Kasumi-1 (cell line): ENCODE data around the gene CCNG1.
"Not testable (repeated sequence)": the region's sequence is repeated elsewhere in the genome, so short reads cannot be mapped to it uniquely, and the experiment has no call there.

Experiments
- DNase-seq, 2 experiments: peaks; one replicate each; lab custom pipeline; 2025; lab: John Stamatoyannopoulos, UW

The CCNG1 gene

GRCh38 chr5:163444526-163444925 is 7.1 kb downstream of the CCNG1 start:
- no peak for DNase-seq

GRCh38 chr5:163445345-163445744 is 8.0 kb downstream of the CCNG1 start:
- no peak for DNase-seq

- no peak for DNase-seq
Observed at GRCh38 chr5:163447191-163447590, 9.8 kb downstream of the CCNG1 start.

- no peak for DNase-seq
Observed at GRCh38 chr5:163447875-163448274, 10.5 kb downstream of the CCNG1 start.

- no peak for DNase-seq
Observed at GRCh38 chr5:163448491-163448890, 11.1 kb downstream of the CCNG1 start.

- no peak for DNase-seq
Observed at GRCh38 chr5:163451489-163451888, 14.1 kb downstream of the CCNG1 start.

- DNase-seq = no peak
Observed at GRCh38 chr5:163453705-163454104, 16.3 kb downstream of the CCNG1 start.

- not testable (repeated sequence) for DNase-seq
Observed at GRCh38 chr5:163455406-163455805, 18.0 kb downstream of the CCNG1 start.

- DNase-seq = no peak
Observed at GRCh38 chr5:163456029-163456589, 18.7 kb downstream of the CCNG1 start.

- DNase-seq = no peak
Observed at GRCh38 chr5:163456840-163457239, 19.4 kb downstream of the CCNG1 start.

GRCh38 chr5:163458778-163459385 is 21.5 kb downstream of the CCNG1 start:
- peak; percentile 25 to 46 for DNase-seq

- DNase-seq = peak; percentile 43 to 66
Observed at GRCh38 chr5:163459462-163459818, 22.0 kb downstream of the CCNG1 start.

GRCh38 chr5:163459819-163460561 is 22.6 kb downstream of the CCNG1 start, which contains the start of gene NUDCD2:
Gene NUDCD2 (minus strand): TSS chr5:163460102. CDS start chr5:163460050, 52 bp downstream.
- peak; percentile 99 for DNase-seq

- peak; percentile 35 to 40 for DNase-seq
Observed at GRCh38 chr5:163460562-163461171, 23.3 kb downstream of the CCNG1 start, which contains the start of gene HMMR. Gene HMMR (plus strand): TSS chr5:163460632. CDS start chr5:163460693, 61 bp downstream.

- no peak for DNase-seq
Observed at GRCh38 chr5:163463063-163463435, 25.7 kb downstream of the CCNG1 start.

- no peak for DNase-seq
Observed at GRCh38 chr5:163467682-163468081, 30.3 kb downstream of the CCNG1 start.

GRCh38 chr5:163473635-163474243 is 36.3 kb downstream of the CCNG1 start:
- peak; percentile 47 to 52 for DNase-seq

GRCh38 chr5:163475411-163475810 is 38.0 kb downstream of the CCNG1 start:
- peak; percentile 56 to 79 for DNase-seq

GRCh38 chr5:163478126-163478981 is 41.0 kb downstream of the CCNG1 start:
- no peak for DNase-seq

GRCh38 chr5:163478982-163479271 is 41.5 kb downstream of the CCNG1 start:
- DNase-seq = no peak

- DNase-seq = peak in 1 of 2 experiments; percentile 34
Observed at GRCh38 chr5:163489055-163489744, 51.8 kb downstream of the CCNG1 start.
